Chondrocyte (in vitro differentiated cells): Measurements from ENCODE around the gene SGPL1. TPM values are rescaled to one million over a fixed set of nuclear protein-coding genes. Genes with fewer than 3 reads are reported as not detected.

Source experiments
- DNase-seq: peaks from one replicate; pipeline ENCODE4 v3.0.0; 2021; ENCODE audit warnings: mixed read lengths, low spot score
- H3K27ac Mint-ChIP-seq: one replicate; pipeline ENCODE4 v1.8.0; 2021; ENCODE audit warnings: mild to moderate bottlenecking, moderate library complexity, mixed read lengths; ENCODE audit not compliant: unreplicated experiment
- H3K27me3 Mint-ChIP-seq: 2 replicates; pipeline ENCODE4 v1.8.0; 2021; ENCODE audit warnings: low read depth, mixed read lengths
- H3K36me3 Mint-ChIP-seq: 2 replicates; pipeline ENCODE4 v1.8.0; 2021; ENCODE audit warnings: low read depth, mixed read lengths
- H3K4me1 Mint-ChIP-seq: 2 replicates; pipeline ENCODE4 v1.8.0; 2021; ENCODE audit warnings: low read depth, mild to moderate bottlenecking, mixed read lengths
- H3K4me3 Mint-ChIP-seq: one replicate; pipeline ENCODE4 v1.8.0; 2021; ENCODE audit warnings: mild to moderate bottlenecking, moderate library complexity, mixed read lengths; ENCODE audit not compliant: unreplicated experiment
- H3K9me3 Mint-ChIP-seq: 2 replicates; pipeline ENCODE4 v1.8.0; 2021; ENCODE audit warnings: low read depth, mixed read lengths
- total RNA-seq: library from RNA; stranded (reverse); gene quantifications from 3 replicates; pipeline ENCODE4 v1.2.1, GENCODE V29; 2021
- TF ChIP-seq, protein P1 (sequence below): fragments of 200-600 bp; sonication (generic); IDR thresholded peaks from 2 replicates; pipeline ENCODE4 v1.5.0; 2021; ENCODE audit warnings: antibody characterized with exemption, mild to moderate bottlenecking, moderate library complexity

Gene SGPL1
- total RNA-seq, 1 donor from 2014 or later = 71.8 TPM

DNA sequence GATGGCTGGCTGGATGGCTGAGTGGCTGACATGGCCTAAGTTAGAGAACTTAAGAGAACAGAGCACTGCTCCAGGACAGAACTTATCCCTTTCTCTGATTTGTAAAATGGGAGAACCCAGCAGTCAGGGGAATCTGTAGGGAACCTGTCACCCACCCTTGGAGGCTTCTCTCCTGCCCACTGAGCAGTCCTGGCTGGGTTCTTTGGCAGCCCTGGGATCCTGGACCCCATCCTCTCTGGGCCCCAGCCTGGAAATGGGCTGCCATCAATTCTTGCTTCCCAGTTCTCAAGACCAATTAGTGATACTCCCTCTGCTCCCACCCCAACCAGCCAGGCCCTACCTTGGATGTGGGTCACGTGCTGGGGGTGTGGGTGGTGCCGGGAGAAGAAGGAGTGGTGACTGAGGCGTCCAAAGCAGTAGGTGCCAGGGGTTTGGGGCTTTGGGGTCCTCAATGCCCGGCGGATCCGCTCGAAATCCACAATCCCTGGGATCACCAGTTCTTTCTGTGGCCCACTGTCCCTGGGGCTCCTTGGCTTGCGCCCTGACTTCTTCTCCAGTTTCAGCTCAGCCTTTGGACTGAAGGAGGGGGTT lies 34.2 kb upstream of the SGPL1 start:
- Mint-ChIP-seq H3K27ac (no peak overlapping the region), H3K27me3 (no peaks in the 10 kb centered on the region), H3K4me3 (no peak overlapping the region), H3K36me3 (no peaks in the 10 kb centered on the region), H3K4me1 (no peaks in the 10 kb centered on the region), H3K9me3 (no peaks in the 10 kb centered on the region)
- TF ChIP-seq, protein P1, sequence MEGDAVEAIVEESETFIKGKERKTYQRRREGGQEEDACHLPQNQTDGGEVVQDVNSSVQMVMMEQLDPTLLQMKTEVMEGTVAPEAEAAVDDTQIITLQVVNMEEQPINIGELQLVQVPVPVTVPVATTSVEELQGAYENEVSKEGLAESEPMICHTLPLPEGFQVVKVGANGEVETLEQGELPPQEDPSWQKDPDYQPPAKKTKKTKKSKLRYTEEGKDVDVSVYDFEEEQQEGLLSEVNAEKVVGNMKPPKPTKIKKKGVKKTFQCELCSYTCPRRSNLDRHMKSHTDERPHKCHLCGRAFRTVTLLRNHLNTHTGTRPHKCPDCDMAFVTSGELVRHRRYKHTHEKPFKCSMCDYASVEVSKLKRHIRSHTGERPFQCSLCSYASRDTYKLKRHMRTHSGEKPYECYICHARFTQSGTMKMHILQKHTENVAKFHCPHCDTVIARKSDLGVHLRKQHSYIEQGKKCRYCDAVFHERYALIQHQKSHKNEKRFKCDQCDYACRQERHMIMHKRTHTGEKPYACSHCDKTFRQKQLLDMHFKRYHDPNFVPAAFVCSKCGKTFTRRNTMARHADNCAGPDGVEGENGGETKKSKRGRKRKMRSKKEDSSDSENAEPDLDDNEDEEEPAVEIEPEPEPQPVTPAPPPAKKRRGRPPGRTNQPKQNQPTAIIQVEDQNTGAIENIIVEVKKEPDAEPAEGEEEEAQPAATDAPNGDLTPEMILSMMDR = no peak
- DNase-seq = no peak

DNA sequence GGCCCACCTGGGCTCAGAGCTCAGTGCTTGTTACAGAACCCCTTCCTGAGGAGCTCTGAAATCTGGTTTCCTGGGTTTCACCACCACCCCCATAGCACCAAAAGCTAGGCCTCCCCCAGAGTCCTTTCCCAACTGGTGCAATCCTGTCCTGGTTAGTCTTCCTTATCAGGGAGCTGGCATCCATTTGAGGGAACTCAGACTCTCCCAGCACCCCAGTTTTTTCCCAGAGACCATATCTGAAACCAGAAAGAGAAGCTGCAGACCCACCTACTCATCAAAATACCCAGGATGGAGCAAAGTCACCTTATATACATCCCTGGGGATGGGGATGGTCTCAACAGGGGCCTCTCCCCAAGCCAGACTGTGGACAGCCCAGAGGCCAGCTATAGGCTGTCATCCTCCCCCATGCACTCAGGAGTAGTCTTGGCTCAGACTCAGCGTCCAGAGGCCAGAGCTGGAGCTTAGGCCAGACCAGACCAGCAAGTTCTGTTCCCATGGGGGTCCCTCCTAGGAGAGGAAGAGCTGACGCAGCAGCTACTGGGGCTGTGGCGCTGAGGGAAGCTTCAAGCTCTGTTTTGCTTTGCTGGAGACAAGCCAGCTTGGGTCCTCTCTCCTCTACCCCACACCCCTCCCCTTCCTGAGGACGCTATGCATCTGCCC lies 33.5 kb upstream of the SGPL1 start:
- H3K9me3 Mint-ChIP-seq = no peaks in the 10 kb centered on the region
- no peak overlapping the region for H3K4me3 Mint-ChIP-seq
- no peak for DNase-seq
- H3K4me1 Mint-ChIP-seq = peaks cover 5% of the 10 kb centered on the region
- no peaks in the 10 kb centered on the region for H3K27me3 Mint-ChIP-seq
- no peak overlapping the region for H3K27ac Mint-ChIP-seq
- no peaks in the 10 kb centered on the region for H3K36me3 Mint-ChIP-seq
- TF ChIP-seq, protein P1 = no peak

DNA sequence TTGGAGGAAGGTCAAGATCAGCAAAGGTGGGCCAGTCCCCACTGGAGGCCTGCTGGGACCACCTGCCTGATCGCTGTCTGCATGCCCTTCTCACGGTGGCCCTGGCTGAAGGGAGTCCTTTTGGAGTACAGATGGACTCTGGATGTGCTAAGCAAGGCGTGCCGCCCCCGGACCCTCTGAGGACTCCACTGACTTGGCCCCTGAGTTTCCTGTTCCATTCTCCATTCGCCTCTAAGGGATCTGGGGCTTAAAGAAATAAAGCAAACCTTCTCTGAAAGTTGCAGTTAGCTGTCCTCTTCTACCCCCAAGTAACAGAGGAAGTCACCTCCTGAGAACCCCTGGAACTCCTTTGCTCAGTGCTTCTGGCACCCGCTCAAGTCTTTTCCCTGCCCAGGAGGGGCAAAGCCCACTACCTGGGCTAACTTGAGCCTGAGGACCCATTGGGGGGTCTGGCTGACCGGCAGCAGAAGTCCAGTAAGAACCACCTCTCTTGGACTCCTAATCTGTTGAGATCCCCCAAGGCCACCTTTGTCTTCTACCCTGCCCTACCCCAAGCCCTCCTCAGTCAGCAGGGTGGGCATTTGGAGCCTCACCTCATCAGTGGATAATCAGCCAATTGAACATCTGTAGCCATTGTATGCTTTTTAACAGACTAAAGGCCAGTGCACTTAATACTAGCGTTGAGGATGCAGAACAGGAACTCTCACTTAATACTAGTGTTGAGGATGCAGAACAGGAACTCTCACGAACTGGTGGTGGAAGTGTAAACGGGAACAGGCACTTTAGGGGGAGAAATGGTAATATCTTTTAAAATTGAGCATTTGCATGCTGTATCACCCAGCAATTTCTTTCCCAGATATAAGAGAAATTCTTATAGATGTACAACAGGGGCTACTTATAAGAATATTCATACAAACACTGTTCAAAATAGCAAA lies 32.7 kb upstream of the SGPL1 start:
- no peaks in the 10 kb centered on the region for H3K9me3 Mint-ChIP-seq
- TF ChIP-seq, protein P1 = no peak

DNA sequence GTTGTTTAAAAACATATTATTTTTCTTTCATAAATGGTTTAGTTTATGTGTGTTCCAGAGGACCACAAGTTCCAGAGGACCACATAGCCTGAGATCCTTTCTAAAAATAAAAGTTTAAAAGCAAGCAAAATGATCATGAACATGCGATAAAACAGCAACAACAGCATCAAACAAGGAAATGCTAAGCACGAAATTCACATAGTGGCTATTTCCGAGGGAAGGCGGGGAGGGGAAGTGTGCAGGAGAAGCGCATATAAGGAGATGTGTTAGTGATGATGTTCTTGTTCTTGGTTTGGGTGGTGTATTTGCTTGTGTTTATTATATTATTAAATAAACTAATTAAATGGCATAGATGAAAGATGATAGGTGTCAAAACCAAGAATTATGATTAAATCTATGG lies 31.7 kb upstream of the SGPL1 start:
- no peaks in the 10 kb centered on the region for H3K36me3 Mint-ChIP-seq
- H3K9me3 Mint-ChIP-seq = peaks cover 5% of the 10 kb centered on the region
- no peak overlapping the region for H3K27ac Mint-ChIP-seq
- H3K4me3 Mint-ChIP-seq = no peak overlapping the region
- peaks cover 2% of the 10 kb centered on the region for H3K27me3 Mint-ChIP-seq
- TF ChIP-seq, protein P1 = no peak
- DNase-seq = no peak
- H3K4me1 Mint-ChIP-seq = peaks cover 5% of the 10 kb centered on the region

More for the DNA sequence above, 32.7 kb upstream of the SGPL1 start:
- DNase-seq = no peak
- no peak overlapping the region for H3K27ac Mint-ChIP-seq
- H3K4me1 Mint-ChIP-seq = peaks cover 5% of the 10 kb centered on the region
- H3K4me3 Mint-ChIP-seq = no peak overlapping the region
- no peaks in the 10 kb centered on the region for H3K36me3 Mint-ChIP-seq
- H3K27me3 Mint-ChIP-seq = no peaks in the 10 kb centered on the region

DNA sequence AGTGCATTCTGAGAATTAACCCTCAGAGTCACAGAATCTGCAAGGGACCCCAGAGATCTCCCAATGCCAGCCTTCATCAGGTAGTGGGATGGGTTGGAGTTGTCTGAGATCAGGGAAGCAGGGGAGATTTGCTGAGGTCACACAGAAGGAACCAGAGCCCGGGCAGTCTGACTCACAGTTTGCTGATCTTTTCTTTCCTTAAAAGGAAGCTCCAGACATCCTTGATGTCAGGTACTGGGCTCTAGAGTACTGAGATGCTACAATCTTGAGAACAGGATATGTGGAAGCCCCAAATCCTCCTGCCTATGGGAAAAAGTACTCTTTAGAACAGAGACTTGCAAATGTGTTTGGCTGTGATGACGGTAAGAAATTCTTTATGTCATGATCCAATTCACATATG lies 31.3 kb upstream of the SGPL1 start:
- Mint-ChIP-seq H3K4me3 (no peak overlapping the region), H3K27me3 (peaks cover 2% of the 10 kb centered on the region), H3K9me3 (peaks cover 5% of the 10 kb centered on the region), H3K36me3 (no peaks in the 10 kb centered on the region), H3K4me1 (peaks cover 5% of the 10 kb centered on the region), H3K27ac (no peak overlapping the region)
- no peak for DNase-seq
- TF ChIP-seq, protein P1 = no peak
